GM18511 (cell line): ENCODE measurements around the gene OR14C36.
"Not testable (repeated sequence)": the region's sequence is repeated elsewhere in the genome, so short reads cannot be mapped to it uniquely, and the experiment has no call there.

ENCODE experiments used
- ATAC-seq: cut with Tn5 transposase; IDR thresholded peaks from one replicate; pipeline ENCODE4 v1.9.1; 2021; ENCODE audit warnings: mild to moderate bottlenecking, moderate library complexity; ENCODE audit not compliant: unreplicated experiment

OR14C36 gene, protein sequence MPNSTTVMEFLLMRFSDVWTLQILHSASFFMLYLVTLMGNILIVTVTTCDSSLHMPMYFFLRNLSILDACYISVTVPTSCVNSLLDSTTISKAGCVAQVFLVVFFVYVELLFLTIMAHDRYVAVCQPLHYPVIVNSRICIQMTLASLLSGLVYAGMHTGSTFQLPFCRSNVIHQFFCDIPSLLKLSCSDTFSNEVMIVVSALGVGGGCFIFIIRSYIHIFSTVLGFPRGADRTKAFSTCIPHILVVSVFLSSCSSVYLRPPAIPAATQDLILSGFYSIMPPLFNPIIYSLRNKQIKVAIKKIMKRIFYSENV

DNA sequence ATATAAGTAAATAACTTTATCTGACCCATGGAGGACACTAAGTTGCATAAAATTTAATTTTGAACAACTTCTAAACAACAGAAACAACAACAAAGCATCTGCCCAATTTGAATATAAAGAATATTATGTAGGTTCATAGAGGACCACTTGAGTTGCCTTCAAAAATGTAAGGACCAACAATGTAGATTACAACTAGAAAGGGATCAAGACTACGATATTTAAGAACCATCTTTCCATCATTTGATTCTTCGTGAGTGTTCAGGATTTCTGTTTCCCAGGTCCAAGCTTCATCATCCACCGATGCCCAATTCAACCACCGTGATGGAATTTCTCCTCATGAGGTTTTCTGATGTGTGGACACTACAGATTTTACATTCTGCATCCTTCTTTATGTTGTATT is at the start of gene OR14C36:
Gene OR14C36, plus strand, starts transcription at position 301 of the 400 bp plus-strand sequence. Its CDS starts 0 bp downstream, at position 301.
- no peak for ATAC-seq

GRCh38 chr1:248303324-248303723 is 45.3 kb upstream of the OR14C36 start, which contains the start of gene OR2T12:
OR2T12 (minus strand) TSS chr1:248303424; CDS start chr1:248295578, 7,846 bp downstream.
- ATAC-seq, result no peak

GRCh38 chr1:248305672-248306071 is 42.9 kb upstream of the OR14C36 start:
- not testable (repeated sequence) for ATAC-seq

- no peak for ATAC-seq
Observed at GRCh38 chr1:248306103-248306502, 42.5 kb upstream of the OR14C36 start.

GRCh38 chr1:248306740-248307139 is 41.8 kb upstream of the OR14C36 start:
- ATAC-seq, result not testable (repeated sequence)

DNA sequence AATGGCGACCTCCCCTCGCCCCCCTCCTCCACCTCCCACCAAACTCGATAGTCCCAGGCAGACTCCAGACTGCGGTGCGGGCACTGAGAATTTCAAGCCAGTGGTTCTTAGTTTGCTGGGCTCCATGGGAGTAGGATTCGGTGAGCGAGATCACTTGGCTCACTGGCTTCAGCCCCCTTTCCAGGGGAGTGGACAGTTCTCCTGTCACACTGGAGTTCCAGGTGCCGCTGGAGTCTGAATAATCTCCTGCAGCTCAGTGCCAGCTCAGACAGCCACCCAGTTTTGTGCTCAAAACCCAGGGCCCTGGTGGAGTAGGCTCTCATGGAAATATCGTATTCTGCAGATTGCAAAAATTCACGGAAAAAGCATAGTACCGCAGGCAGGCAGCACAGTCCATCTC is 31.8 kb upstream of the OR14C36 start:
- ATAC-seq, result no peak

DNA sequence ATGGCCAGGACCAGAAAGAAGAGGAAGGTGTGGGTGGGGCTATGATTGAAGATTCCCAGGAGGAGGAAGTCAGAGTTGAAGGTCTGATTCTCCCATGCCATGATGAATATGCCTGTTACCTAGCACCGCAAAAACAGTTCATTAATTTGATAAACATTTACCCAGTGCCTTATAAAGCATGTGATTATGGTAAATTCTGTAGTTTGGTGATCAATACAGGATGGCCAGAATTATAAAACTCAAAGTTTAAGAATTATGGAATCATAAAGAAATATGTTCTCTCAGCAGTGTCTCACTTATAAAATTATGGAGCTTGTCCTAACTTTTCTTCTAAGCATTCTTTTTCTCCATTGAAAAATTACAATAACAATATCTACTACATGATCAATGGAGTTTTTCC is 24.1 kb upstream of the OR14C36 start, which contains the start of gene OR2M7:
Gene OR2M7, minus strand, starts transcription at position 101 of the 400 bp plus-strand sequence. Its CDS starts 0 bp downstream, at position 101.
- no peak for ATAC-seq

DNA sequence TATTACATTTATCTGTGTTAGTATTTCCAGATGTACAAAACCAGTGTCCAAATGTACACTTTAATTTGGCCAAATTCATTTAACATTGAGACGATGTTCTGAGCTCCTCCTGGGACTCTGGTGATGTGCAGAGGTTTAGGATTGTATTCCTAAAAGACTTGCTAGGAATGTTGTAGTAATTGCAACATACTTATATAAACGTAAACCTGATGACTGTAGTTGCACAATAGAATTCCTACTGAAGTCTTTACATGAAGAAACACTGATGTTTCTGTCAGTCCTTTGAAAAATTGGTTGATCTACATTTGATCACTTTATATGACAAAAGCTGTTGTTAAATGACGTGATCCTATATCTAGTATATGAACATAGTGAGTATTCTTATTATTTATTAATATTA is 5.1 kb upstream of the OR14C36 start:
- no peak for ATAC-seq

GRCh38 chr1:248359415-248359814 is 10.8 kb downstream of the OR14C36 start:
- no peak for ATAC-seq

DNA sequence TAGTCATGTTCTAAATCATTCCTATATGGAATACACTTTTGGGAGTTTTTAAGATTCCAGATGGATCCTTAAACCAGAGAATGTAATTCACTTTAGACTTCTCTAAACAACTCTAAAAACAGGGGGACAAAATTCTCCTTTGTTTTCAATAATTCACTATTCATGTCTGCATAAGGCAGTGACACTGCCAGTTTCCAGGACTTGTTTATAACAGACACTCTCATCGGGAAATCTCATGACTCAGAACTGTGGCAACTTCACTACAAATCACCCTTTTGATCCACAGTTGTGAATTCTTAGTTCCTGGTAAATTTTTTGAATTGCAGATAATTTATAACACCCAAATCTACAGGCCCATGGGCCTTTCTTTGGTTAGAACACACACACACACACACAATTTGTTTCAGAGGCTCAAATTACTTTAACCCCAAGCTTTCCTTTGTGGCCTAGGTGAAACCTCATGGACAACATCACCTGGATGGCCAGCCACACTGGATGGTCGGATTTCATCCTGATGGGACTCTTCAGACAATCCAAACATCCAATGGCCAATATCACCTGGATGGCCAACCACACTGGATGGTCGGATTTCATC is 12.6 kb downstream of the OR14C36 start, which contains the start of gene OR2T4:
Gene OR2T4, plus strand, starts transcription at position 545 of the 595 bp plus-strand sequence. Its CDS starts 0 bp downstream, at position 545.
- no peak for ATAC-seq

GRCh38 chr1:248366609-248367008 is 18.0 kb downstream of the OR14C36 start:
- ATAC-seq, result no peak

- no peak for ATAC-seq
Observed at GRCh38 chr1:248372394-248372793, 23.8 kb downstream of the OR14C36 start.

- ATAC-seq, result no peak
Observed at GRCh38 chr1:248373761-248374160, 25.2 kb downstream of the OR14C36 start.

- ATAC-seq, result no peak
Observed at GRCh38 chr1:248375446-248375845, 26.9 kb downstream of the OR14C36 start, which contains the start of gene OR2T6. OR2T6 (plus strand) TSS chr1:248375746; CDS start chr1:248387609, 11,863 bp downstream.

GRCh38 chr1:248376916-248377315 is 28.3 kb downstream of the OR14C36 start:
- ATAC-seq, result no peak

- ATAC-seq, result no peak
Observed at GRCh38 chr1:248380854-248381253, 32.3 kb downstream of the OR14C36 start.

DNA sequence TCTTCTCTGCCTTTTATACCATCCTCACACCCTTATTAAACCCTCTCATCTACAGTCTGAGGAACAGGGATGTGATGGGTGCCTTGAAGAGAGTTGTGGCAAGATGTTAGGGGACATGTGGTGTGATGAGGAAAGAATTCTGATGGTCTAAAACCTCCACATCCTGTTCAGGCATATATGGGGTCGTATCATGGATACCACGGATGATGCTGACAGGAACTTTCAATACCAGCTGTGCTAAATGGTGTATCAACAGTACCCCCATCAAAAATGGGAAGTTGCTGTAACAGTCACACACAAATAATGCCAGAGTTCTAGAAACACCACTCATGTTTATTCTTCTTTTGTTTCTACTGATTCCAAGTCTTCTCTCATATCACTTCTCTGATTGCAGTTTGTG is 39.9 kb downstream of the OR14C36 start:
- ATAC-seq, result no peak

GRCh38 chr1:248393050-248393449 is 44.5 kb downstream of the OR14C36 start:
- ATAC-seq, result no peak
